ENCODE data around the gene DROSHA.

GRCh38 chr5:31366941-31367340 is 165.0 kb downstream of the DROSHA start:
- TF ChIP-seq CTCF (conservative IDR thresholded peaks at IDR 0.05 in 1 of 2, IDR thresholded peaks at IDR 0.05 in 1 of 2; ENCODE audit: low read depth in 1 of 2, low read length in 2 of 2) (no peak), EZH2 (IDR thresholded peaks at IDR 0.05; ENCODE audit: low read length, missing control alignments) (no peak)

All from fibroblast of lung (primary cell).